Measurements from ENCODE around the gene AMD1.

- TF ChIP-seq TCF7L2 (IDR thresholded peaks at IDR 0.05; ENCODE audit: low read depth, low read length): no peak
- no peak for TF ChIP-seq POLR2AphosphoS5 (IDR thresholded peaks at IDR 0.05; ENCODE audit: control insufficient read depth, insufficient read depth, low read depth, low read length)
- TF ChIP-seq CEBPB (tag; IDR thresholded peaks at IDR 0.05): no peak
- TF ChIP-seq HMBOX1 (IDR thresholded peaks at IDR 0.05): no peak
- TF ChIP-seq FOXA1 (IDR thresholded peaks at IDR 0.05; ENCODE audit: borderline replicate concordance): no peak
- no peak for TF ChIP-seq TFE3 (CRISPR knock-in tag; IDR thresholded peaks at IDR 0.05)
Observed at GRCh38 chr6:110882274-110882619, 7.7 kb downstream of the AMD1 start.
